ENCODE results near the gene FMNL2. TPM values are rescaled to one million over a fixed set of nuclear protein-coding genes. Genes with fewer than 3 reads are reported as not detected.

FMNL2 gene
- total and polyA plus RNA-seq, 4 donors: 18.8 to 81.4 (median 38.4) TPM

- H3K27me3 ChIP-seq (ENCODE audit: control insufficient read depth in 3 of 3, insufficient read depth in 3 of 3, low read length in 2 of 3): no peaks in the 10 kb centered on the region
- ATAC-seq (ENCODE audit: insufficient read depth, low FRiP score): peak; percentile 47
- no peaks in the 10 kb centered on the region for H3K36me3 ChIP-seq (ENCODE audit: control insufficient read depth in 4 of 4, insufficient read depth in 4 of 4, low read length in 4 of 4)
- WGBS, 2 donors: 78 to 87% methylated on average over 6 of the region's 6 CpGs
- TF ChIP-seq CTCF (IDR thresholded peaks at IDR 0.05; ENCODE audit: control extremely low read depth, extremely low read depth): no peak
- H3K4me3 ChIP-seq: no peak overlapping the region
- peaks cover 0 to 2% (median 0%) of the 10 kb centered on the region in 4 donors for H3K9me3 ChIP-seq (ENCODE audit: control insufficient read depth in 4 of 4, insufficient read depth in 3 of 4, low read length in 3 of 4)
- no peak overlapping the region for H3K9ac ChIP-seq (ENCODE audit: insufficient read depth in 1 of 2, low read length in 2 of 2)
- DNase-seq: peak in 1 of 3 donors; percentile 24
- no peak overlapping the region for H3K27ac ChIP-seq (ENCODE audit: low read depth in 1 of 2, low read length in 1 of 2)
- H3K4me1 ChIP-seq (ENCODE audit: control insufficient read depth in 5 of 5, insufficient read depth in 5 of 5, low read length in 5 of 5): peaks cover 0 to 7% (median 0%) of the 10 kb centered on the region in 5 donors
These were observed 24.8 kb downstream of the FMNL2 start for GRCh38 chr2:152359573-152360363.

- H3K4me3 ChIP-seq: no peak overlapping the region
- H3K27ac ChIP-seq (ENCODE audit: low read depth in 1 of 2, low read length in 1 of 2): no peak overlapping the region
- H3K36me3 ChIP-seq (ENCODE audit: control insufficient read depth in 4 of 4, insufficient read depth in 4 of 4, low read length in 4 of 4): no peaks in the 10 kb centered on the region
- ATAC-seq (ENCODE audit: insufficient read depth, low FRiP score) (no peak), DNase-seq (no peak)
- H3K4me1 ChIP-seq (ENCODE audit: control insufficient read depth in 5 of 5, insufficient read depth in 5 of 5, low read length in 5 of 5): peaks cover 3 to 7% (median 5%) of the 10 kb centered on the region in 5 donors
- H3K9me3 ChIP-seq (ENCODE audit: control insufficient read depth in 4 of 4, insufficient read depth in 3 of 4, low read length in 3 of 4): no peaks in the 10 kb centered on the region
- H3K9ac ChIP-seq (ENCODE audit: insufficient read depth in 1 of 2, low read length in 2 of 2): no peak overlapping the region
- 79 to 91% methylated on average over 1 of the region's 1 CpG for WGBS, 2 donors
- no peaks in the 10 kb centered on the region for H3K27me3 ChIP-seq (ENCODE audit: control insufficient read depth in 3 of 3, insufficient read depth in 3 of 3, low read length in 2 of 3)
- TF ChIP-seq CTCF (IDR thresholded peaks at IDR 0.05; ENCODE audit: control extremely low read depth, extremely low read depth): no peak
These were observed 29.0 kb downstream of the FMNL2 start for GRCh38 chr2:152363936-152364335.

GRCh38 chr2:152367547-152368390, 32.8 kb downstream of the FMNL2 start:
- ATAC-seq (ENCODE audit: insufficient read depth, low FRiP score) (no peak), DNase-seq (peak in 2 of 3 donors; percentile 34 to 50)
- no peak for TF ChIP-seq CTCF (IDR thresholded peaks at IDR 0.05; ENCODE audit: control extremely low read depth, extremely low read depth)
- 88% methylated on average over 9 of the region's 9 CpGs for WGBS, 2 donors
- Histone ChIP-seq H3K9ac (ENCODE audit: insufficient read depth in 1 of 2, low read length in 2 of 2) (no peak overlapping the region), H3K4me3 (no peak overlapping the region), H3K27ac (ENCODE audit: low read depth in 1 of 2, low read length in 1 of 2) (no peak overlapping the region), H3K36me3 (ENCODE audit: control insufficient read depth in 4 of 4, insufficient read depth in 4 of 4, low read length in 4 of 4) (no peaks in the 10 kb centered on the region), H3K9me3 (ENCODE audit: control insufficient read depth in 4 of 4, insufficient read depth in 3 of 4, low read length in 3 of 4) (no peaks in the 10 kb centered on the region), H3K27me3 (ENCODE audit: control insufficient read depth in 3 of 3, insufficient read depth in 3 of 3, low read length in 2 of 3) (no peaks in the 10 kb centered on the region), H3K4me1 (ENCODE audit: control insufficient read depth in 5 of 5, insufficient read depth in 5 of 5, low read length in 5 of 5) (peaks cover 0 to 13% (median 7%) of the 10 kb centered on the region in 5 donors)
